Kidney epithelial cell (primary cell): Measurements from ENCODE around the gene GSAP. TPM values are rescaled to one million over a fixed set of nuclear protein-coding genes. Genes with fewer than 3 reads are reported as not detected.

Source experiments
- DNase-seq: peaks from one replicate; pipeline ENCODE4 v3.0.0-alpha.2; 2010; ENCODE audit warnings: low read depth
- H3K27me3 ChIP-seq: 2 replicates; pipeline ENCODE4 v1.6.0; 2011; ENCODE audit warnings: low read length; ENCODE audit not compliant: control insufficient read depth, insufficient read depth
- H3K36me3 ChIP-seq: 2 replicates; pipeline ENCODE4 v1.5.1; 2011; ENCODE audit warnings: low read length; ENCODE audit not compliant: control insufficient read depth, insufficient read depth
- H3K4me3 ChIP-seq: 2 replicates; pipeline ENCODE4 v1.5.1; 2011; ENCODE audit warnings: low read depth, mild to moderate bottlenecking, control low read depth, low read length
- CTCF ChIP-seq: IDR thresholded peaks from 2 replicates; pipeline ENCODE4 v1.5.1; 2011; ENCODE audit warnings: mild to moderate bottlenecking, moderate library complexity, low read length, control low read depth, inconsistent platforms; ENCODE audit not compliant: insufficient read depth, poor library complexity, severe bottlenecking
- total RNA-seq: library from RNA; depleted of rRNA; stranded (reverse); fragments of >200 nt; gene quantifications from 2 replicates; pipeline ENCODE4 v1.2.3, GENCODE V29; 2015

The GSAP gene
- total RNA-seq, 1 donor from 2014 or later: 4.3 TPM

- Histone ChIP-seq H3K36me3 (no peaks in the 10 kb centered on the region), H3K27me3 (no peaks in the 10 kb centered on the region), H3K4me3 (no peak overlapping the region)
- TF ChIP-seq CTCF: no peak
- DNase-seq: no peak
Measured at GRCh38 chr7:77401002-77401401, 15.1 kb downstream of the GSAP start.

GRCh38 chr7:77399816-77400215, 16.3 kb downstream of the GSAP start:
- no peaks in the 10 kb centered on the region for H3K36me3 ChIP-seq
- no peak for TF ChIP-seq CTCF
- no peak overlapping the region for H3K4me3 ChIP-seq
- H3K27me3 ChIP-seq: no peaks in the 10 kb centered on the region
- no peak for DNase-seq

- no peak for TF ChIP-seq CTCF
- no peak for DNase-seq
Measured at GRCh38 chr7:77396894-77397547, 19.1 kb downstream of the GSAP start.

DNA sequence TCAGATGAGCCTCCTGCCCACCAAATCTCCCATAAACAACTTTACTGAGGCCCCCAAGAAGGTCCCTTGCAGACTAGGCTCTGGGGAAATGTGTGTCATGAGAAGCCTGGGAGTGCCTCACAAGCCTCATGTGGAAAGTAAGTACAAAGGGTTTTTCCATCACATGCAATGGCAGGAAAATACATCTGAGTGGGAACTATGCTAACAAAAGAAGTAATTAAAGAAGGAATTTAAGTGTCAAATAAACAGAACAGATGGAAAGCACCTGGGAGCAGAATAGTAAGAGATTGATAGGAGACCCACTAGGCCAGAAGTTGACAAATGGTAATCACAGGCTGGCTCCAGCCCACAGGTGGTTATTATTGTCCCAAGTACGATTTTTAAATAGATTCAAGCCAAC, 20.5 kb downstream of the GSAP start:
- Histone ChIP-seq H3K27me3 (no peaks in the 10 kb centered on the region), H3K4me3 (no peak overlapping the region), H3K36me3 (no peaks in the 10 kb centered on the region)
- no peak for TF ChIP-seq CTCF
- DNase-seq: no peak

More at GRCh38 chr7:77396894-77397547, 19.1 kb downstream of the GSAP start:
- Histone ChIP-seq H3K36me3 (no peaks in the 10 kb centered on the region), H3K4me3 (no peak overlapping the region), H3K27me3 (no peaks in the 10 kb centered on the region)

- no peak for DNase-seq
- no peak for TF ChIP-seq CTCF
- Histone ChIP-seq H3K36me3 (no peaks in the 10 kb centered on the region), H3K27me3 (no peaks in the 10 kb centered on the region), H3K4me3 (no peak overlapping the region)
Measured at GRCh38 chr7:77393954-77394353, 22.2 kb downstream of the GSAP start.

- TF ChIP-seq CTCF: no peak
- no peak overlapping the region for H3K4me3 ChIP-seq
- no peaks in the 10 kb centered on the region for H3K27me3 ChIP-seq
- H3K36me3 ChIP-seq: no peaks in the 10 kb centered on the region
- DNase-seq: no peak
Measured at GRCh38 chr7:77393261-77393660, 22.9 kb downstream of the GSAP start.
